Measurements from ENCODE around the gene ADSS2.

Gene ADSS2

DNA sequence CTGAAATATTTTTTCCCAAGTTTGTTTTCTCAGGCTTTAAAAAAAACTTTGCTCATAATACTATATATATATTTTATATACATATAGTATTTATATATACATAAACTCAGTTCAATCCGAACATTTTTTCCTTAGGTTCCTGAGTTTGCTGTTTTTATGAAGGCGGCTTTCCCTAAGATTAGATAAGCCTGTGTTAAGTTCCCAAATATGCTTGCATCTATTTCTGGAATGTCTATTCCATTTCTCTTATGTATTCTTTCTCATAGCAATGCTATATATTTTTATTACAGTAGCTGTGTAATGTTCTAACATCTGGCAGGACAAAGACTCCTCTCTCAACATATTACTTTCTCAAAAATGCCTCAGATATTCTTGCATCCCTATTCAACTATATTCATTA lies 45.9 kb downstream of the ADSS2 start:
- Histone ChIP-seq H3K9ac (ENCODE audit: low read length in 5 of 5) (no peak overlapping the region), H3K9me3 (ENCODE audit: control insufficient read depth in 5 of 5, low read length in 5 of 5) (peaks cover 3 to 13% (median 7%) of the 10 kb centered on the region in 5 donors), H3K36me3 (ENCODE audit: control insufficient read depth in 5 of 5, insufficient read depth in 5 of 5, low read length in 5 of 5) (peaks cover 16 to 52% (median 31%) of the 10 kb centered on the region in 5 donors), H3K4me1 (ENCODE audit: control insufficient read depth in 5 of 5, insufficient read depth in 5 of 5, low read length in 5 of 5) (no peaks in the 10 kb centered on the region), H3K4me3 (ENCODE audit: low read depth in 1 of 5, low read length in 5 of 5) (no peak overlapping the region), H3K27me3 (ENCODE audit: control insufficient read depth in 5 of 5, insufficient read depth in 4 of 5, low read length in 5 of 5) (no peaks in the 10 kb centered on the region), H3K27ac (ENCODE audit: low read depth, low read length) (no peak overlapping the region)

DNA sequence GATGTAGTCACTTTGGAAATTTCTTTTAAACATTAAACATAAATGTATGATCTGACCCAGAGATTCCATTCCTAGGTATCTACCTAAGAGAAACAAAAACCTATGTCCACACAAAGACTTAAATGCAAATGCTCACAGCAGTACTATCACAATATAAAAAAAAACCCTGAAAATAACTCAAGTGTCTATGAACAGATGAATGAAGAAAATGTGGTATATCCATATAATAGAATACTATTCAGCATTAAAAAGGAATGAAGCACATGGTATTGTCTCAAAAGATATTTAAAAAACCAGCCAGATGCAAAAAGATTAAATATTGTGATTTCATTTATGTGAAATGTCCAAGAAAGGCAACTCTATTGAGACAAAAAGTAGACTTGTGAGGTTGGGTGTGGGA lies 48.3 kb downstream of the ADSS2 start:
- no peaks in the 10 kb centered on the region for H3K4me1 ChIP-seq (ENCODE audit: control insufficient read depth in 5 of 5, insufficient read depth in 5 of 5, low read length in 5 of 5)
- peaks cover 3 to 13% (median 7%) of the 10 kb centered on the region in 5 donors for H3K9me3 ChIP-seq (ENCODE audit: control insufficient read depth in 5 of 5, low read length in 5 of 5)
- H3K27ac ChIP-seq (ENCODE audit: low read depth, low read length): no peak overlapping the region
- no peaks in the 10 kb centered on the region for H3K27me3 ChIP-seq (ENCODE audit: control insufficient read depth in 5 of 5, insufficient read depth in 4 of 5, low read length in 5 of 5)
- H3K36me3 ChIP-seq (ENCODE audit: control insufficient read depth in 5 of 5, insufficient read depth in 5 of 5, low read length in 5 of 5): peaks cover 16 to 34% (median 22%) of the 10 kb centered on the region in 5 donors
- H3K9ac ChIP-seq (ENCODE audit: low read length in 5 of 5): no peak overlapping the region
- no peak overlapping the region for H3K4me3 ChIP-seq (ENCODE audit: low read depth in 1 of 5, low read length in 5 of 5)

DNA sequence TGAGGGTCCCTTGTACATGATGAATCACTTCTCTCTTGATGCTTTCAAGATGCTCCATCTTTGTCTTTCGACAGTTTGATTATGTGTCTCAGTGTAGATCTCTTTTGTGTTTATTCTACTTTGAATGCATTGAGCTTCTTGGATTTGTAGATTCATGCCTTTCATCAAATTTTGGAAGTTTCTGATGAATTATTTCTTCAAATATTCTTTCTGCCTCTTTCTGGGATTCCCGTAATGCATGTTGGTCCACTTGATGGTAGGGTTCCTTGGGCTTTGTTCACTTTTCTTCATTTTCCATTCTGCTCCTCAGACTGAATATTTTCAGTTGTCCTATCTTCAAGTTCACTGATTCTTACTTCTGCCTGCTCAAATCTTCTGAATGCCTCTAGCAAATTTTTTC lies 50.7 kb downstream of the ADSS2 start:
- Histone ChIP-seq H3K27me3 (ENCODE audit: control insufficient read depth in 5 of 5, insufficient read depth in 4 of 5, low read length in 5 of 5) (no peaks in the 10 kb centered on the region), H3K4me3 (ENCODE audit: low read depth in 1 of 5, low read length in 5 of 5) (no peak overlapping the region), H3K36me3 (ENCODE audit: control insufficient read depth in 5 of 5, insufficient read depth in 5 of 5, low read length in 5 of 5) (peaks cover 5 to 21% (median 15%) of the 10 kb centered on the region in 5 donors), H3K27ac (ENCODE audit: low read depth, low read length) (no peak overlapping the region), H3K4me1 (ENCODE audit: control insufficient read depth in 5 of 5, insufficient read depth in 5 of 5, low read length in 5 of 5) (no peaks in the 10 kb centered on the region), H3K9me3 (ENCODE audit: control insufficient read depth in 5 of 5, low read length in 5 of 5) (peaks cover 3 to 13% (median 7%) of the 10 kb centered on the region in 5 donors), H3K9ac (ENCODE audit: low read length in 5 of 5) (no peak overlapping the region)

DNA sequence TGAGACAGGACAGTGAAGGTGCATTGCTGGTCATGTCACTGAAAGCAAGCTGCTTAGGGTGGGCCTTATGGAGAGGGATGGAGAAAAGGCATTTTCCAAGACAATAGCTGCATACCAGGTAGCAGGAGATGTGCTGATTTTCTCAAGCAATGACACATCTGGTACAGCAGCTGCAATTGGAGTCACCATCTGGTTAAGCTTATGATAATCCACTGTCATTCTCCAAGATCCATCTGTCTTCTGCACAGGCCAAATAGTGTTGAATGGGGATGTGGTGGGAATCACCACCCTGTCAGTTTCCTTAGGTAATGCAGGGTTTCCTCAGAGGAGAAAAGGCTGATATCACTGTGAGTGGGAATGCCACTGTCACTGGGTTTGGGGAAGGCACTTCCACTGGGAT lies 54.6 kb downstream of the ADSS2 start:
- Histone ChIP-seq H3K4me1 (ENCODE audit: control insufficient read depth in 5 of 5, insufficient read depth in 5 of 5, low read length in 5 of 5) (no peaks in the 10 kb centered on the region), H3K4me3 (ENCODE audit: low read depth in 1 of 5, low read length in 5 of 5) (no peak overlapping the region), H3K9me3 (ENCODE audit: control insufficient read depth in 5 of 5, low read length in 5 of 5) (peaks cover 3 to 12% (median 6%) of the 10 kb centered on the region in 5 donors), H3K36me3 (ENCODE audit: control insufficient read depth in 5 of 5, insufficient read depth in 5 of 5, low read length in 5 of 5) (peaks cover 2 to 7% (median 5%) of the 10 kb centered on the region in 5 donors), H3K27ac (ENCODE audit: low read depth, low read length) (no peak overlapping the region), H3K27me3 (ENCODE audit: control insufficient read depth in 5 of 5, insufficient read depth in 4 of 5, low read length in 5 of 5) (no peaks in the 10 kb centered on the region), H3K9ac (ENCODE audit: low read length in 5 of 5) (no peak overlapping the region)

DNA sequence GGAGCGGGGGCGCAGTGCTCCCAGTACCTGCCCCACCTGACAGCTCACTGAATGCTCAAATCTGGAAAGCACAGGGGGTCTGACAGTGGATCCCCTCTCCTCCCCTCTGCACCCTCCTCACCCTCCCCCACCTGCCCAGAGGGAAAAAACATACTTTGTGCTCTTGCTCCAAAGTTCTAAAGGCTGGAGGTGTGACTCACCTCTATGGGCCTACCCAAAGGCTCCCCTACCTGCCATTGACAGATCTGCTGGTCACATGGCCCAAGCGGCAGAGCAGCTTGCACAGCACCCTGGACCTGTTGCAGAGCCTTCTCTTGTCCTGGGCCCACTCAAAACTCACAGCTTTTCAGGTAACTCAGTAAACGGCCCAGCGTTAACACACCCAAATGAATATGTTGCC lies 55.7 kb downstream of the ADSS2 start:
- Histone ChIP-seq H3K9ac (ENCODE audit: low read length in 5 of 5) (no peak overlapping the region), H3K4me3 (ENCODE audit: low read depth in 1 of 5, low read length in 5 of 5) (no peak overlapping the region), H3K27ac (ENCODE audit: low read depth, low read length) (no peak overlapping the region)

DNA sequence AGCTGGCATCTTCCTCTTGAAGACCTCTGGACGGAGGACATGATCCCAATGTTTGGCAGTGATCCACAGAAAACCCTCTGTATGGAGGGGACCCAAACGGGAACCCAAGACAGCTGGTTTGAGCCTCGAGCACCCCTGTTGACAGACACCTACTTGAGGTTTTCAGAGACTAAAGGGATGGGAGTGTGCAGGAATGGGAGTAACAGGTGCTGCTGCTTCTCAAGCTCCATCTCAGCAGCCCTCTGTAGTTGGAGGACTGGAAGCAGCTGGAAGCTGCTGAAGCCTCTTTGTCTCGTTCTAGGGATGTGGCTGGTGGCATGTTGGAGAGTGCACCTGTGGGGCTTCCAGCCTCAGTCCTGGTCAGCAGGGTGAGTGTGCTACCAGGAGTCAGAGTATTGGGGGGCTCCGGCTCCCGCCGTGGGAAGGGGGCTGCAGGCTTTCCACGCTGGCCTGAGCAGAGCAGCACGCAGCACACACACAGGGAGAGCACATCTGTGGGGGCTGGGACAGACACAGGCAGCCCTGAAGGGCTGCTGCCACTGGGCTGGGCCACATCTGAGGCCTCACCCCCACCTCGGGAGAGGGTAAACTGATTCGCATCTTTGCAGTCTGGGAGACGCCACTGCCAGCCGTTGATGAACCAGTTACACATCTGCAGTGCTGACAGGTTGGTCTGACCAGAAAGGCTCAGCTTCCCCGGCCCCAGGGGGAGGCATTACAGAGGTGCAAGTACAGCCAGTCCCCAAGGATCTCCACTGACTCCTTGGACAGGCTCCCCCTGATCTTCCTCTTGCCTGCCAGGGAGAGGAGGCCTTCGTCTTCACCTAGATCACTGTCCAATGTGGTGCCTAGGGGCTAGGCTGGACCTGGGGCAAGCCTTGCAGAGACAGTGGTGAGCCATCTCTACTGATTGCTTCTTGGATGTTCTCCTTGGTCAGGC lies 56.6 kb downstream of the ADSS2 start:
- no peaks in the 10 kb centered on the region for H3K36me3 ChIP-seq (ENCODE audit: control insufficient read depth in 5 of 5, insufficient read depth in 5 of 5, low read length in 5 of 5)
- H3K27me3 ChIP-seq (ENCODE audit: control insufficient read depth in 5 of 5, insufficient read depth in 4 of 5, low read length in 5 of 5): no peaks in the 10 kb centered on the region
- no peak overlapping the region for H3K4me3 ChIP-seq (ENCODE audit: low read depth in 1 of 5, low read length in 5 of 5)
- no peaks in the 10 kb centered on the region for H3K4me1 ChIP-seq (ENCODE audit: control insufficient read depth in 5 of 5, insufficient read depth in 5 of 5, low read length in 5 of 5)
- no peaks in the 10 kb centered on the region for H3K9me3 ChIP-seq (ENCODE audit: control insufficient read depth in 5 of 5, low read length in 5 of 5)
- H3K9ac ChIP-seq (ENCODE audit: low read length in 5 of 5): no peak overlapping the region
- no peak overlapping the region for H3K27ac ChIP-seq (ENCODE audit: low read depth, low read length)

More for the DNA sequence above, 55.7 kb downstream of the ADSS2 start:
- no peaks in the 10 kb centered on the region for H3K4me1 ChIP-seq (ENCODE audit: control insufficient read depth in 5 of 5, insufficient read depth in 5 of 5, low read length in 5 of 5)
- no peaks in the 10 kb centered on the region for H3K27me3 ChIP-seq (ENCODE audit: control insufficient read depth in 5 of 5, insufficient read depth in 4 of 5, low read length in 5 of 5)
- H3K9me3 ChIP-seq (ENCODE audit: control insufficient read depth in 5 of 5, low read length in 5 of 5): peaks cover 0 to 2% (median 1%) of the 10 kb centered on the region in 5 donors
- no peaks in the 10 kb centered on the region for H3K36me3 ChIP-seq (ENCODE audit: control insufficient read depth in 5 of 5, insufficient read depth in 5 of 5, low read length in 5 of 5)

DNA sequence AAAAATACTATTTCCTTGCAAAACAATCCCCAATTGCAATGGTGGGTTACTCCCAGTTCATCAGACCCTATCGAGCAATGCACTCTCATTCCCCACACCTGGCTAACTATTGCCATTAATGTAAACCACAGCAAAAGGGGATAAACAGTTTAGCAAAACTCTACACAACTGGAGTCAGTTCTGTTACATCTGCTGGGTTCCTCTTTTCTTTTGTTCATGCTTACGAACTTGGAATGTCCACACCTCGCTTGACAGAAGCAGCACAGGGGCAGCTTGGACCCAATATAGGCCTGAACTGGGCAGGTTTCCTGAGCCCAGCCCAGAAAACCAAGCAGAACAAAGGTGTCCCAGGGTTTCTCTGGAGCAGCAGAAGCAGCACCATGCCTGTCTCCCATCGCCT lies 57.4 kb downstream of the ADSS2 start:
- Histone ChIP-seq H3K27me3 (ENCODE audit: control insufficient read depth in 5 of 5, insufficient read depth in 4 of 5, low read length in 5 of 5) (no peaks in the 10 kb centered on the region), H3K36me3 (ENCODE audit: control insufficient read depth in 5 of 5, insufficient read depth in 5 of 5, low read length in 5 of 5) (no peaks in the 10 kb centered on the region), H3K9me3 (ENCODE audit: control insufficient read depth in 5 of 5, low read length in 5 of 5) (no peaks in the 10 kb centered on the region), H3K9ac (ENCODE audit: low read length in 5 of 5) (no peak overlapping the region), H3K4me3 (ENCODE audit: low read depth in 1 of 5, low read length in 5 of 5) (no peak overlapping the region), H3K27ac (ENCODE audit: low read depth, low read length) (no peak overlapping the region), H3K4me1 (ENCODE audit: control insufficient read depth in 5 of 5, insufficient read depth in 5 of 5, low read length in 5 of 5) (no peaks in the 10 kb centered on the region)

DNA sequence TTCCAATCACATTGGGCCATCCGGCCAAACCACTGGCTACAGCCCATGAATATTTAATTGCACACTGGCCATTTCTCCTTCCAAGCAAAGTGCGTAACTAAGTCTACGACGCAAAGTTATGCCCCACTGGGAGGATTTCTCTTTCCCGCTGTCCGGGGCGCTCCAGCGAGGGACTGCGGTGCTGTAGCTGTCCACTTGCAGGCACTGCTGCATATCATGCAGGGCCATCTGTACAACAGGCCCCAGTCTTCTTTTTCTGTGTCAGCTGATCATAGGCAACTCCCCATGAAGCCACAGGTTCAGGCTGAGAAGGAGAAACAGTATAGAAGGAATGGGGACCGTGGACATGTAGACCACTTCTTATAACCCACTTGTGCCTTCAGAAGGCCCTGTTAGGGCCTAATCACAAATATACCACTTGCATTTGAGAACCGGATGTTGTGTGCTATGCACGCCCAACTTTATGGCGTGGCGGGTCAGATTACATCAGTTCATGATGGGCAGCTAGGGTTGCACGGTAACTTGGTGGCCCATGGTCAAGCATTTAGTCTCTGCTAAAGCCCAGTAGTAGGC lies 58.0 kb downstream of the ADSS2 start:
- no peak overlapping the region for H3K4me3 ChIP-seq (ENCODE audit: low read depth in 1 of 5, low read length in 5 of 5)
- no peaks in the 10 kb centered on the region for H3K27me3 ChIP-seq (ENCODE audit: control insufficient read depth in 5 of 5, insufficient read depth in 4 of 5, low read length in 5 of 5)
- H3K4me1 ChIP-seq (ENCODE audit: control insufficient read depth in 5 of 5, insufficient read depth in 5 of 5, low read length in 5 of 5): no peaks in the 10 kb centered on the region
- no peaks in the 10 kb centered on the region for H3K36me3 ChIP-seq (ENCODE audit: control insufficient read depth in 5 of 5, insufficient read depth in 5 of 5, low read length in 5 of 5)
- no peak overlapping the region for H3K9ac ChIP-seq (ENCODE audit: low read length in 5 of 5)
- H3K9me3 ChIP-seq (ENCODE audit: control insufficient read depth in 5 of 5, low read length in 5 of 5): no peaks in the 10 kb centered on the region
- no peak overlapping the region for H3K27ac ChIP-seq (ENCODE audit: low read depth, low read length)

DNA sequence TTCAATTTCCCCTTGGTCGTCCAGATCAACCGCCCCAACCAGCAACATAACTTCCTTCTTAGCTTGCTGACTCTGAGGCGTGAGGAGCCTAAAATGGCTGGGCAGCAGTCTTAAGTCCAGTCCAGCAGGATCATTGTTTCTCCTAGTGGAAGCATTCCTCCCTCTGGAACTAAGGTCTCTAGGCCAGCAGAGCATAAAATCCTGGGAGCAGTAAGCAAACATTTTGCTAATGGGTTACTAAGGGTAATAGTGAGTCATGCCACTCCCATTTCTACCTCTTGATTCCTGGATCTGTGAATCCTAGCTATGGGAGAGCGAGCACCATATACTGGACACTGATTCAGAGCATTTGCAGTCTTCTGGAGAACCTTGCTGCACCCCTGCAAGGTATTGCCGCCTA lies 59.9 kb downstream of the ADSS2 start:
- H3K4me1 ChIP-seq (ENCODE audit: control insufficient read depth in 5 of 5, insufficient read depth in 5 of 5, low read length in 5 of 5): no peaks in the 10 kb centered on the region
- no peaks in the 10 kb centered on the region for H3K27me3 ChIP-seq (ENCODE audit: control insufficient read depth in 5 of 5, insufficient read depth in 4 of 5, low read length in 5 of 5)
- H3K27ac ChIP-seq (ENCODE audit: low read depth, low read length): no peak overlapping the region
- H3K9ac ChIP-seq (ENCODE audit: low read length in 5 of 5): no peak overlapping the region
- no peaks in the 10 kb centered on the region for H3K36me3 ChIP-seq (ENCODE audit: control insufficient read depth in 5 of 5, insufficient read depth in 5 of 5, low read length in 5 of 5)
- no peak overlapping the region for H3K4me3 ChIP-seq (ENCODE audit: low read depth in 1 of 5, low read length in 5 of 5)
- H3K9me3 ChIP-seq (ENCODE audit: control insufficient read depth in 5 of 5, low read length in 5 of 5): no peaks in the 10 kb centered on the region

DNA sequence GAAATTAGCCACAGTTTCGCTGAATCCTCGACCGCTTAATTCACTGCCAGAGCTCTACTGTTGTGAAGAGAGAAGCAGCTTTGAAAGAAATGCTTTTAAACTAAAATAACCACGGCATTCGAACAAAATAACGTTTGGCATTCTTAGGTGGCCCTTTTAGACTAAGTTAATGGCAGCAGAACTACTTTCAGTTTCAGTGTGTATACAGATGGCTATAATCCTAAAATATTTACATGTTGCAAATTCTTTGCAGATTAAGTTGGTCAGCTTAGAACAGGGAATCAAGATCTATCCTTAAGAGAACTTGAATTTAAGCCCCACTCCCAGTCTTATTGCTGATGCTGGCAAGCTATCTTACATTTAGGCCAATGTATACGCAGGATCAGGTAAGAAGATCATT lies 62.7 kb downstream of the ADSS2 start:
- no peaks in the 10 kb centered on the region for H3K27me3 ChIP-seq (ENCODE audit: control insufficient read depth in 5 of 5, insufficient read depth in 4 of 5, low read length in 5 of 5)
- no peaks in the 10 kb centered on the region for H3K9me3 ChIP-seq (ENCODE audit: control insufficient read depth in 5 of 5, low read length in 5 of 5)
- H3K9ac ChIP-seq (ENCODE audit: low read length in 5 of 5): no peak overlapping the region
- no peak overlapping the region for H3K4me3 ChIP-seq (ENCODE audit: low read depth in 1 of 5, low read length in 5 of 5)
- H3K27ac ChIP-seq (ENCODE audit: low read depth, low read length): no peak overlapping the region
- H3K4me1 ChIP-seq (ENCODE audit: control insufficient read depth in 5 of 5, insufficient read depth in 5 of 5, low read length in 5 of 5): no peaks in the 10 kb centered on the region
- H3K36me3 ChIP-seq (ENCODE audit: control insufficient read depth in 5 of 5, insufficient read depth in 5 of 5, low read length in 5 of 5): no peaks in the 10 kb centered on the region

All from subcutaneous abdominal adipose tissue (tissue), 5 donors.